IMR-90 (cell line): ENCODE results near the gene SPART.

ENCODE experiments used
- CEBPB ChIP-seq: IDR thresholded peaks from 2 replicates; pipeline ENCODE4 v1.6.1; 2012; ENCODE audit warnings: low read depth, low read length, improper control_type of control experiment
- CHD1 ChIP-seq: IDR thresholded peaks from 2 replicates; pipeline ENCODE4 v1.6.1; 2012; ENCODE audit warnings: low read depth, low read length, improper control_type of control experiment
- POLR2A ChIP-seq: IDR thresholded peaks from 2 replicates; pipeline ENCODE4 v1.6.1; 2012; ENCODE audit warnings: mild to moderate bottlenecking, low read depth, low read length
- RFX5 ChIP-seq: IDR thresholded peaks from 2 replicates; pipeline ENCODE4 v1.8.0; 2012; ENCODE audit warnings: low read depth, mild to moderate bottlenecking, low read length, moderate library complexity
- TF ChIP-seq, protein P1 (sequence below): conservative IDR thresholded peaks from 2 replicates; pipeline ENCODE4 v1.5.1; 2012; ENCODE audit warnings: mild to moderate bottlenecking, low read depth, low read length, improper control_type of control experiment
- TF ChIP-seq, protein P2 (sequence below): fragments of 150-350 bp; IDR thresholded peaks from 2 replicates; pipeline ENCODE4 v1.6.1; 2016; ENCODE audit warnings: low read depth, mild to moderate bottlenecking, low read length, moderate library complexity, borderline replicate concordance

DNA sequence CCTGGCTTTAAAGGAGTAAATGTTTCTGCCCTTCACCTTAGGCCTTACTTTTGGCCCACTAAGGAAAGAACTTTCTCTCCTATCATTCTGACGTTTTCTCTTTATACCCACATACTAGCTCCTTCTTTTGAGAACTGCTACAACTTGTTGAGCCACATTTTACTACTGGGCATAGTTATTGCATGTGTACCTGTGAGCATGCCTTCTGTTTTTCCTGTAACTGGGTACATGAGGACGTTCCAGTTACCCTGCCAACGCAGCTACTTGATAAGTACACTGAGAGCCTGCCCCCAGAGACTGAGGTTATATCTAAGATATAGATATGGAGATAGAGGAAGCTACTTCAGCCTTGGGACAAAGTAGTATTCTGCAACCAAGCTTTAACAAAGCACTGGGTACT is 52.1 kb downstream of the SPART start:
- TF ChIP-seq, protein P1, sequence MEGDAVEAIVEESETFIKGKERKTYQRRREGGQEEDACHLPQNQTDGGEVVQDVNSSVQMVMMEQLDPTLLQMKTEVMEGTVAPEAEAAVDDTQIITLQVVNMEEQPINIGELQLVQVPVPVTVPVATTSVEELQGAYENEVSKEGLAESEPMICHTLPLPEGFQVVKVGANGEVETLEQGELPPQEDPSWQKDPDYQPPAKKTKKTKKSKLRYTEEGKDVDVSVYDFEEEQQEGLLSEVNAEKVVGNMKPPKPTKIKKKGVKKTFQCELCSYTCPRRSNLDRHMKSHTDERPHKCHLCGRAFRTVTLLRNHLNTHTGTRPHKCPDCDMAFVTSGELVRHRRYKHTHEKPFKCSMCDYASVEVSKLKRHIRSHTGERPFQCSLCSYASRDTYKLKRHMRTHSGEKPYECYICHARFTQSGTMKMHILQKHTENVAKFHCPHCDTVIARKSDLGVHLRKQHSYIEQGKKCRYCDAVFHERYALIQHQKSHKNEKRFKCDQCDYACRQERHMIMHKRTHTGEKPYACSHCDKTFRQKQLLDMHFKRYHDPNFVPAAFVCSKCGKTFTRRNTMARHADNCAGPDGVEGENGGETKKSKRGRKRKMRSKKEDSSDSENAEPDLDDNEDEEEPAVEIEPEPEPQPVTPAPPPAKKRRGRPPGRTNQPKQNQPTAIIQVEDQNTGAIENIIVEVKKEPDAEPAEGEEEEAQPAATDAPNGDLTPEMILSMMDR = no peak
- TF ChIP-seq POLR2A (no peak), CHD1 (no peak), CEBPB (no peak), RFX5 (no peak)
- TF ChIP-seq, protein P2, sequence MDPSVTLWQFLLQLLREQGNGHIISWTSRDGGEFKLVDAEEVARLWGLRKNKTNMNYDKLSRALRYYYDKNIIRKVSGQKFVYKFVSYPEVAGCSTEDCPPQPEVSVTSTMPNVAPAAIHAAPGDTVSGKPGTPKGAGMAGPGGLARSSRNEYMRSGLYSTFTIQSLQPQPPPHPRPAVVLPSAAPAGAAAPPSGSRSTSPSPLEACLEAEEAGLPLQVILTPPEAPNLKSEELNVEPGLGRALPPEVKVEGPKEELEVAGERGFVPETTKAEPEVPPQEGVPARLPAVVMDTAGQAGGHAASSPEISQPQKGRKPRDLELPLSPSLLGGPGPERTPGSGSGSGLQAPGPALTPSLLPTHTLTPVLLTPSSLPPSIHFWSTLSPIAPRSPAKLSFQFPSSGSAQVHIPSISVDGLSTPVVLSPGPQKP = no peak
